KMS-11 (cell line): Measurements from ENCODE around the gene MCF2L.

ENCODE experiments used
- H2AFZ ChIP-seq: fragments of 200-600 bp; sonication (generic); 2 replicates; pipeline ENCODE4 v1.6.1; 2016; ENCODE audit warnings: antibody characterized with exemption, mixed run types, low read depth
- H3K27ac ChIP-seq: fragments of 200-600 bp; sonication (generic); 2 replicates; pipeline ENCODE4 v1.6.1; 2016; ENCODE audit warnings: mild to moderate bottlenecking, mixed run types
- H3K27me3 ChIP-seq: fragments of 200-600 bp; sonication (generic); 2 replicates; pipeline ENCODE4 v1.6.1; 2017; ENCODE audit warnings: mild to moderate bottlenecking, low read depth, mixed run types, moderate library complexity; ENCODE audit not compliant: insufficient read depth
- H3K36me3 ChIP-seq: fragments of 200-600 bp; sonication (generic); 2 replicates; pipeline ENCODE4 v1.6.1; 2017; ENCODE audit warnings: mild to moderate bottlenecking, mixed run types; ENCODE audit not compliant: insufficient read depth
- H3K4me1 ChIP-seq: fragments of 200-600 bp; sonication (generic); 2 replicates; pipeline ENCODE4 v1.6.1; 2016; ENCODE audit warnings: mild to moderate bottlenecking, low read depth, mixed run types; ENCODE audit not compliant: poor library complexity, severe bottlenecking
- H3K4me2 ChIP-seq: fragments of 200-600 bp; sonication (generic); 2 replicates; pipeline ENCODE4 v1.7.0; 2016; ENCODE audit warnings: mild to moderate bottlenecking, mixed run types
- H3K4me3 ChIP-seq: fragments of 200-600 bp; sonication (generic); IDR thresholded peaks from 2 replicates; pipeline ENCODE4 v1.6.1; 2017; ENCODE audit warnings: low read depth, low read length, mixed read lengths; ENCODE audit not compliant: insufficient read depth
- H3K79me2 ChIP-seq: fragments of 200-600 bp; sonication (generic); 2 replicates; pipeline ENCODE4 v1.6.1; 2016; ENCODE audit warnings: low read depth, mixed run types; ENCODE audit not compliant: insufficient read depth
- H3K9ac ChIP-seq: fragments of 200-600 bp; sonication (generic); 2 replicates; pipeline ENCODE4 v1.6.1; 2016; ENCODE audit warnings: mild to moderate bottlenecking, mixed run types
- H4K20me1 ChIP-seq: fragments of 200-600 bp; sonication (generic); 2 replicates; pipeline ENCODE4 v1.6.1; 2016; ENCODE audit warnings: mild to moderate bottlenecking, mixed run types; ENCODE audit not compliant: insufficient read depth
- TF ChIP-seq, protein P1 (sequence below): fragments of 200-600 bp; sonication (generic); conservative IDR thresholded peaks from 2 replicates; pipeline ENCODE4 v1.6.1; 2017; ENCODE audit warnings: low read depth, mild to moderate bottlenecking, antibody characterized with exemption, low read length, moderate library complexity, mixed read lengths

The MCF2L gene

DNA sequence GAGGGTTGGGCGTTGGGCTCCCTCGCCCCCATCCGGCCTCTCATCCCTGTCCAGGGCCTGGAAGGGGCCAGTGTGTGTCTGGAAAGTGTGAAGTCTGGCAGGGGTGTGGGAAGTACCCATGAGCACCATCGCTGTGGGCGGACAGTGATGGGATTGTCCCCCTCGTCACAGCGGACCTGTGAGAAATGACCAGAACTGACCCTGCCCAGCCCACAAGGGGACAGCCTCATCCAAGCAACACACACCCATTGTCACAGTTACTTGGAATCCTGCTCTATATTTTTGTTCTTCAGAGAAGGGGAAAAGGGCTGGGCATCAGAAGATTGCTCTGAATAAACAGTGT, 18.6 kb downstream of the MCF2L start:
- Histone ChIP-seq H2AFZ (no peak overlapping the region), H3K4me2 (no peak overlapping the region), H3K4me1 (no peaks in the 10 kb centered on the region), H4K20me1 (no peaks in the 10 kb centered on the region), H3K4me3 (no peak overlapping the region), H3K36me3 (no peaks in the 10 kb centered on the region), H3K9ac (no peak overlapping the region), H3K79me2 (no peaks in the 10 kb centered on the region), H3K27ac (no peak overlapping the region), H3K27me3 (no peaks in the 10 kb centered on the region)
- TF ChIP-seq, protein P1, sequence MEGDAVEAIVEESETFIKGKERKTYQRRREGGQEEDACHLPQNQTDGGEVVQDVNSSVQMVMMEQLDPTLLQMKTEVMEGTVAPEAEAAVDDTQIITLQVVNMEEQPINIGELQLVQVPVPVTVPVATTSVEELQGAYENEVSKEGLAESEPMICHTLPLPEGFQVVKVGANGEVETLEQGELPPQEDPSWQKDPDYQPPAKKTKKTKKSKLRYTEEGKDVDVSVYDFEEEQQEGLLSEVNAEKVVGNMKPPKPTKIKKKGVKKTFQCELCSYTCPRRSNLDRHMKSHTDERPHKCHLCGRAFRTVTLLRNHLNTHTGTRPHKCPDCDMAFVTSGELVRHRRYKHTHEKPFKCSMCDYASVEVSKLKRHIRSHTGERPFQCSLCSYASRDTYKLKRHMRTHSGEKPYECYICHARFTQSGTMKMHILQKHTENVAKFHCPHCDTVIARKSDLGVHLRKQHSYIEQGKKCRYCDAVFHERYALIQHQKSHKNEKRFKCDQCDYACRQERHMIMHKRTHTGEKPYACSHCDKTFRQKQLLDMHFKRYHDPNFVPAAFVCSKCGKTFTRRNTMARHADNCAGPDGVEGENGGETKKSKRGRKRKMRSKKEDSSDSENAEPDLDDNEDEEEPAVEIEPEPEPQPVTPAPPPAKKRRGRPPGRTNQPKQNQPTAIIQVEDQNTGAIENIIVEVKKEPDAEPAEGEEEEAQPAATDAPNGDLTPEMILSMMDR: no peak

DNA sequence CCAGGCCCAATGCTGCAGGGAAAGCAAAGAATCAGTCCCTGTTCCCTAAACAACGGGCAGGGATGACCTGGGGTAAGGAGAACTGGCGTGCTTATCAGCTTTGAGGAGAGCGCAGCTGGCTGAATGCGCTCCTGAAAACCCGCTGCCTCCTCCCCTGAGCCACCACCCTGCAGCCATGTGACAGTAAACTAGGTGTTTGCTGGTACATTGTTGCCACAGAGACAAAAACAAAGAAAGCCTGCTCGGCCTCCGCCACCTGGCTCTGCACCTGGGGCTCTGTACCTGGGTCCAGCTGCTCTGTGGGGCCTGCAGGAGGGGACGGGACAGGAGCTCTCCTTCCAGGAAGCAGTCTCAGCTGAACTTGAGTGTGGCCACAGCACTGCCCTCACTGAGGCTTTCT, 21.8 kb downstream of the MCF2L start:
- H3K79me2 ChIP-seq: no peaks in the 10 kb centered on the region
- H4K20me1 ChIP-seq: no peaks in the 10 kb centered on the region
- H3K27ac ChIP-seq: no peak overlapping the region
- no peaks in the 10 kb centered on the region for H3K27me3 ChIP-seq
- H3K4me1 ChIP-seq: no peaks in the 10 kb centered on the region
- no peak overlapping the region for H2AFZ ChIP-seq
- H3K36me3 ChIP-seq: no peaks in the 10 kb centered on the region
- H3K9ac ChIP-seq: no peak overlapping the region
- no peak overlapping the region for H3K4me2 ChIP-seq
- TF ChIP-seq, protein P1: no peak
- H3K4me3 ChIP-seq: no peak overlapping the region

DNA sequence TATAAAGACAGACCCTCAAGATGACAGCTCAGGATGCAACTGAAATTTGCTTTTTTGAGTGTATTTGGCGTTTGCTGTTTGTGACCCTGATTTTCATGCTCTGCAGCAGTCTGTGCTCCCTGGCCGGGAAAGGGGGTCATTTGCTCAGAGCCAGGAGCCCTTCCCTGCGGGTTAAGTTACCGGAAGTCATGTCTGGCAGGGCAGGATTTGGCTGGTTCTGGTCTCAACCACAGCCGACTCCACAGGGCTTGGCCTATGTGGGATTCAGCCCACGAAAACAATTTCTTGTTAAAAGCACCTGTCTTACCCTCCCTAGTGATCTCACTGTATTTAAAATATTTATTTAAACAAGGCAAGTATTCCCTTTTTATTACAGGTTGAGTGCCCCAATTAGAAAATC, 22.6 kb downstream of the MCF2L start:
- Histone ChIP-seq H3K4me1 (no peaks in the 10 kb centered on the region), H3K27me3 (no peaks in the 10 kb centered on the region), H3K4me3 (no peak overlapping the region), H3K27ac (no peak overlapping the region), H3K36me3 (no peaks in the 10 kb centered on the region), H3K4me2 (no peak overlapping the region), H2AFZ (no peak overlapping the region), H4K20me1 (no peaks in the 10 kb centered on the region), H3K79me2 (no peaks in the 10 kb centered on the region), H3K9ac (no peak overlapping the region)
- TF ChIP-seq, protein P1: no peak

DNA sequence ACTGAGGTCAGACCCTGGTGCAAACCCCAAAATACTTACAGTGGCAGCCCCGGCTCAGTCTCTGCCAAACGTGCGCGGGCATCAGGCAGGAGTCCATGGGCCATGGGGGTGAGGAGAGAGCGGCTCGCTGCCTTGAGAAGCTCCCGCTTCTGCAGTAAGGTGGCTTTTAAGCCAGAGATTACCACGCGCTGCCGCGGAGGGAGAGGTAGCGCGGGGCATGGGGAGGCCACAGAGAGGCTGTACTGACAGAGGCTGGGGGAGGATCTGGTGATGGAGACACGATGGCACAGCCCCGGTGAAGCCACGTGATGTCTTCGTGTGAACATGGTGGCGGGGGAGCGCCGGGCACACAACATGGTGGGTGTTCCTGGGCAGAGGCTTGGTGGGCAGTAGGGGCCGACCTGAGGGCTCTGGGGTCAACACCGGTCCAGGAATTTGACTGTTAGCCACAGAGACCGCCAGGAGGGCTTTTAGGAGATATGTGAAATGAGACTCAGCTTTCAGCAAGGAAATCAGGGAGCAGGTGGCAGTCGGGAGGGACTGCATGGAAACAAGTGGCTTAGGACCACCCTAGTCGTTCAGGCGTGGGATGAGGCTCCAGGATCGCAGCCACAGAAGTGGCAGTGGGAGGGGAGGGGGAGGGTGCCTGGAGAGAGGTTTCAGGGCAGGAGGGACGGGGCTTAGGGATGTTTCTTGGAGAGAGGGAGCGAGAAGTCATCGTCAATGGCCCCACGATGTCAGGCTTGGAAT, 24.1 kb downstream of the MCF2L start:
- no peak overlapping the region for H2AFZ ChIP-seq
- no peak overlapping the region for H3K4me3 ChIP-seq
- H3K4me1 ChIP-seq: no peaks in the 10 kb centered on the region
- no peaks in the 10 kb centered on the region for H3K79me2 ChIP-seq
- H3K36me3 ChIP-seq: no peaks in the 10 kb centered on the region
- no peak overlapping the region for H3K27ac ChIP-seq
- no peaks in the 10 kb centered on the region for H4K20me1 ChIP-seq
- H3K4me2 ChIP-seq: no peak overlapping the region
- TF ChIP-seq, protein P1: no peak
- H3K9ac ChIP-seq: no peak overlapping the region
- no peaks in the 10 kb centered on the region for H3K27me3 ChIP-seq
